ENCODE measurements around the gene ACOX3.
"Not testable (repeated sequence)": the region's sequence is repeated elsewhere in the genome, so short reads cannot be mapped to it uniquely, and the experiment has no call there.

ACOX3 gene

DNA sequence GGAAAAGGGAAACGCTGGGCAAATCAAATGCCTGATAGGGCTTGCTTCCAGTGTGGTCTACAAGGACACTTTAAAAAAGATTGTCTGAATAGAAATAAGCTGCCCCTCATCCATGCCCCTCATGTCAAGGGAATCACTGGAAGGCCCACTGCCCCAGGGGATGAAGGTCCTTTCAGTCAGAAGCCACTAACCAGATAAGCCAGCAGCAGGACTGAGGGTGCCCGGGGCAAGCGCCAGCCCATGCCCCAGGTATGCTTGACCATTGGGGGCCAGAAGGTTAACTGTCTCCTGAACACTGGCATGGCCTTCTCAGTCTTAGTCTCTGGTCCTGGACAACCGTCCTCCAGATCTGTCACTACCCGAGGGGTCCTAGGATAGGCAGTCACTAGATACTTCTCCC lies 17.7 kb downstream of the ACOX3 start:
- TF ChIP-seq, protein P1, sequence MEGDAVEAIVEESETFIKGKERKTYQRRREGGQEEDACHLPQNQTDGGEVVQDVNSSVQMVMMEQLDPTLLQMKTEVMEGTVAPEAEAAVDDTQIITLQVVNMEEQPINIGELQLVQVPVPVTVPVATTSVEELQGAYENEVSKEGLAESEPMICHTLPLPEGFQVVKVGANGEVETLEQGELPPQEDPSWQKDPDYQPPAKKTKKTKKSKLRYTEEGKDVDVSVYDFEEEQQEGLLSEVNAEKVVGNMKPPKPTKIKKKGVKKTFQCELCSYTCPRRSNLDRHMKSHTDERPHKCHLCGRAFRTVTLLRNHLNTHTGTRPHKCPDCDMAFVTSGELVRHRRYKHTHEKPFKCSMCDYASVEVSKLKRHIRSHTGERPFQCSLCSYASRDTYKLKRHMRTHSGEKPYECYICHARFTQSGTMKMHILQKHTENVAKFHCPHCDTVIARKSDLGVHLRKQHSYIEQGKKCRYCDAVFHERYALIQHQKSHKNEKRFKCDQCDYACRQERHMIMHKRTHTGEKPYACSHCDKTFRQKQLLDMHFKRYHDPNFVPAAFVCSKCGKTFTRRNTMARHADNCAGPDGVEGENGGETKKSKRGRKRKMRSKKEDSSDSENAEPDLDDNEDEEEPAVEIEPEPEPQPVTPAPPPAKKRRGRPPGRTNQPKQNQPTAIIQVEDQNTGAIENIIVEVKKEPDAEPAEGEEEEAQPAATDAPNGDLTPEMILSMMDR (IDR thresholded peaks at IDR 0.05; ENCODE audit: low read depth, low read length, missing control alignments) = no peak
- DNase-seq (ENCODE audit: low read depth) = no peak
- H3K4me3 ChIP-seq (ENCODE audit: low read depth, low read length) = no peak overlapping the region

DNA sequence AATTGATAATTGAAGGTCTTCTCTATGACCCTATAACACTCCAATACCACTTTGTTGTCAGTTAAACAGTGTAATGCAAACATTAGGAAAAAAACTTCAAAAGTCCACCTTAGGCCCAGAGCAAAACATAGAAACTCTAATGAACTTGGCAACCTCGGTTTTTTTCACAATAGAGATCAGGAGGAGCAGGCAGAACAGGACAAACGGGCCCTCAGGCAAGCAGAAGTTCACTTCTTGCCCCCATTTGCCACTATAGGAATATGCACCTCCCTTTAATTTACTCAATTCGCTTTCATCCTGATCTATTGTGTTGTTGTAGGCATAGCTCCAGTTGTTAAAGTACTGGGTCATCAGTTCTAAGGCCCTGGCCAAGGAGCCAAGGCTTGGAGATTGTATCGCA lies 18.2 kb downstream of the ACOX3 start:
- TF ChIP-seq, protein P1 (IDR thresholded peaks at IDR 0.05; ENCODE audit: low read depth, low read length, missing control alignments) = no peak
- DNase-seq (ENCODE audit: low read depth) = no peak
- no peak overlapping the region for H3K4me3 ChIP-seq (ENCODE audit: low read depth, low read length)

DNA sequence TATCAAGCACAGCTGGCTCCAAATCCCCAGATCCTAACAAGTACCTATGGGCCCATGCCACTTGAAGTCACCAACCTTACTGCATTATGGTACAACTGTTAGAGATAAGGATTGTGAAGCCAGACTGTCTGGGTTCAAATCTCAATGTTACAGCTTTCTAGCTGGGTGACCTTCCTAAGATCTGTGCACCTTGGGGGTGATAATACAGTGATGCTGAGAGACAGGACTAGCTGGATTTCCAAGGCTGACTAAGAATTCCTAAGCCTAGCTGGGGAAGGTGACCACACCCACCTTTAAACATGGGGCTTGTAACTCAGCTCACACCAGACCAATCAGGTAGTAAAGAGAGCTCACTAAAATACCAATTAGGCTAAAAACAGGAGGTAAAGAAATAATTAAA lies 20.4 kb downstream of the ACOX3 start:
- not testable (repeated sequence) for DNase-seq (ENCODE audit: low read depth)

DNA sequence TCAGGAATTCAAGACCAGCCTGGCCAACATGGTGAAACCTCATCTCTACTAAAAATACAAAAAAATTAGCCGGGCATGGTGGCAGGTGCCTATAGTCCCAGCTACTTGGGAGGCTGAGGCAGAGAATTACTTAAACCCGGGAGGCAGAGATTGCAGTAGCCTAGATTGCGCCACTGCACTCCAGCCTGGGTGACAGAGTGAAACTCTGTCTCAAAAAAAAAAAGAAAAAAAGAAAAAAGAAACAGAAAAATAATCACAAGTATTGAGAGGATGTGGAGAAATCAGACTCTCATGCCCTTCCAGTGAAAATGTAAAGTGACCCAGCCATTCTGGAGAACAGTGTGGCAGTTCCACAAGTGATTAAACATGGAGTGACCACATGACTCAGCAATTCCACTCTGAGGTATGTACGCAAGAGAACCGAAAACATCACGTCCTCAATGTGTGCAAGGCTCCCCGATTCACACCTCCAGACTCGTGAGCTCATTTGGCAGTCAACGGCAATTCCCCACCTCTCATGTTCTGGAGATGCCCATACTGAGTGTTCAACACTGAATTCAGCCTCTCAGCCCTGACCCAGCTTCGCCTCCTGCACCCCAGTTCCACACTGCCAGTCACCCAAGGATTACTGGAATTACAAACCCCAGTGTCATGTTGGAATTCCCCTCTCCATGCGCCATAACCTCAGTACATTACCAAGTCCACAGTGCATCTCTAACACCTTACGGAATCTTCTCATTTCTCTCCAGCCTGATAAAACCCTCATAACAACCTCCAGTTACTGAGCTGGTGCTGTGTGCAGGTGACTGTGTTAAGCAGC lies 21.1 kb downstream of the ACOX3 start:
- DNase-seq (ENCODE audit: low read depth) = no peak
- TF ChIP-seq, protein P1 (IDR thresholded peaks at IDR 0.05; ENCODE audit: low read depth, low read length, missing control alignments) = no peak

More for the DNA sequence above, 20.4 kb downstream of the ACOX3 start:
- H3K4me3 ChIP-seq (ENCODE audit: low read depth, low read length) = not testable (repeated sequence)

DNA sequence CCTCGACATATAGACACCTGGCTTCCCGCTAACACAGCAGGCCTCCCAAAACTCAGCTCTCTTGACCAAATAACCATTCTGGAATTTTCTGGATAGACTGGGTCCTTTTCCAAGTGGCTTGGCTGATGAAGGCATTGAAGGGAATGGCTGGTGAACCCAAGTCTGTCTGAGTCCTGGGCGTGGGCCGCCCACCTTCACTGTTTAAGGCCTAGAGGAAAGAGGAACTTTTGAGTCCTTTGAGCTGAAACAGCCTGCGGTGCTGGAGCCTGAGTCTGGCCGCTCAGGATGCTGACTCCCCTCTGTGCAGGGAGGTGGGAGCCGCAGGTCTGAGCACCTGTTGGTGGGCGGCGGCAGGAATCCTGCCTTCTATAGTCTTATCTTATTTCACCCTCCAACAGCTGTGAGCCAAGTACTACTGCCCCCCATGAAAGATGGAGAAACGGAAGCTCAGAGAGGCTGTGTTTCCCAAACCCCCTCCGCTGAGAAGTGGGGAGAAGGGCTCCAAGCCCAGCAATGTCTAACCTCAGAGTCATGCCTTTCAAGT lies 23.4 kb downstream of the ACOX3 start:
- no peak for DNase-seq (ENCODE audit: low read depth)
- no peak overlapping the region for H3K4me3 ChIP-seq (ENCODE audit: low read depth, low read length)
- TF ChIP-seq, protein P1 (IDR thresholded peaks at IDR 0.05; ENCODE audit: low read depth, low read length, missing control alignments) = no peak

More for the DNA sequence above, 21.1 kb downstream of the ACOX3 start:
- H3K4me3 ChIP-seq (ENCODE audit: low read depth, low read length) = no peak overlapping the region

DNA sequence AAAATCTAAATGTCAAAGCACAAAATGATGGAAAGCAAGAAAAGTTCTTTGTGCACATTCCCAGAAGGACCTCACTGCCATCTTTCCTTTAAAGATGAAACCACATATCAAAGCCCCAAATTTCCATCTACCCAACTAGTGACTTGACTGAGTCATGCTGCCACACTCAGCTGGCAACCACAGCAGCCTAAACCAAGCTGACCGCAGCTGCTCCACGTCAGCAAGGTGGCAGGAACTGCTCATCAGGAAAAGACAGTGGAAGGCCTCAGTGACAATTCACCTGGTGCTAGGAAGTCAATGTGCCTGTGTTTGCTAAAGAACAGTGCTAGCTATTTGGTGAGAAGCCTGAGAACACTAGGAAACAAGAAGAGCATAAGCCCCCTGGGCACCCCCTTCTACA lies 26.1 kb downstream of the ACOX3 start:
- no peak for DNase-seq (ENCODE audit: low read depth)
- H3K4me3 ChIP-seq (ENCODE audit: low read depth, low read length) = no peak overlapping the region
- TF ChIP-seq, protein P1 (IDR thresholded peaks at IDR 0.05; ENCODE audit: low read depth, low read length, missing control alignments) = no peak

DNA sequence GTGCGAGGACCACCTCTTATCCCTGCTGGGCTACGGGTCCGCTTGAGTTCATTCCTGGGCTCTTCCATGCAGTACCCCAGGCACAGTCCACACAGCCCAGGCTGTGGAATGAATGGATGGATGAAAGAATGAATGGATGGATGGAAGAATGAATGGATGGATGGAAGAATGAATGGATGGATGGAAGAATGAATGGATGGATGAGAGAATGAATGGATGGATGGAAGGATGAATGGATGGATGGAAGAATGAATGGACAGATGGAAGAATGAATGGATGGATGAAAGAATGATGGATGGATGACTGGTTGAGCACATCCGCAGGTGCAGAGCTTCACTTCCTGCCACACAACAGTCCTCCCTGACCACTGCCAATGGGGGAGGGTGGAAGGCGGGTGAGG lies 28.2 kb downstream of the ACOX3 start:
- H3K4me3 ChIP-seq (ENCODE audit: low read depth, low read length) = no peak overlapping the region
- DNase-seq (ENCODE audit: low read depth) = no peak
- TF ChIP-seq, protein P1 (IDR thresholded peaks at IDR 0.05; ENCODE audit: low read depth, low read length, missing control alignments) = no peak
